Osteocyte (in vitro differentiated cells): Measurements from ENCODE around the gene ZFX. TPM values are rescaled to one million over a fixed set of nuclear protein-coding genes. Genes with fewer than 3 reads are reported as not detected.
A peak's percentile ranks its signal among the peaks of the same experiment; 100 is the strongest.

Source experiments
- DNase-seq: peaks from one replicate; pipeline ENCODE4 v3.0.0; 2021; ENCODE audit warnings: mixed read lengths; ENCODE audit not compliant: unreplicated experiment; ENCODE audit errors: extremely low spot score
- H3K27ac Mint-ChIP-seq: one replicate; pipeline ENCODE4 v1.8.0; 2021; ENCODE audit warnings: mild to moderate bottlenecking, mixed read lengths; ENCODE audit not compliant: unreplicated experiment
- H3K27me3 Mint-ChIP-seq: one replicate; pipeline ENCODE4 v1.8.0; 2021; ENCODE audit warnings: mixed read lengths; ENCODE audit not compliant: unreplicated experiment
- H3K36me3 Mint-ChIP-seq: one replicate; pipeline ENCODE4 v1.8.0; 2021; ENCODE audit warnings: mixed read lengths; ENCODE audit not compliant: unreplicated experiment
- H3K4me1 Mint-ChIP-seq: one replicate; pipeline ENCODE4 v1.8.0; 2021; ENCODE audit warnings: mixed read lengths; ENCODE audit not compliant: unreplicated experiment
- H3K4me3 Mint-ChIP-seq: one replicate; pipeline ENCODE4 v1.8.0; 2021; ENCODE audit warnings: mild to moderate bottlenecking, moderate library complexity, mixed read lengths; ENCODE audit not compliant: unreplicated experiment
- H3K9me3 Mint-ChIP-seq: one replicate; pipeline ENCODE4 v1.8.0; 2021; ENCODE audit warnings: mixed read lengths; ENCODE audit not compliant: unreplicated experiment
- total RNA-seq: library from RNA; stranded (reverse); gene quantifications from 2 replicates; pipeline ENCODE4 v1.2.1, GENCODE V29; 2021
- TF ChIP-seq, protein P1 (sequence below): fragments of 200-600 bp; sonication (generic); IDR thresholded peaks from 2 replicates; pipeline ENCODE4 v1.5.0; 2021; ENCODE audit warnings: antibody characterized with exemption, mild to moderate bottlenecking, moderate library complexity

The ZFX gene
- total RNA-seq, 1 donor from 2014 or later = 84.6 TPM

DNA sequence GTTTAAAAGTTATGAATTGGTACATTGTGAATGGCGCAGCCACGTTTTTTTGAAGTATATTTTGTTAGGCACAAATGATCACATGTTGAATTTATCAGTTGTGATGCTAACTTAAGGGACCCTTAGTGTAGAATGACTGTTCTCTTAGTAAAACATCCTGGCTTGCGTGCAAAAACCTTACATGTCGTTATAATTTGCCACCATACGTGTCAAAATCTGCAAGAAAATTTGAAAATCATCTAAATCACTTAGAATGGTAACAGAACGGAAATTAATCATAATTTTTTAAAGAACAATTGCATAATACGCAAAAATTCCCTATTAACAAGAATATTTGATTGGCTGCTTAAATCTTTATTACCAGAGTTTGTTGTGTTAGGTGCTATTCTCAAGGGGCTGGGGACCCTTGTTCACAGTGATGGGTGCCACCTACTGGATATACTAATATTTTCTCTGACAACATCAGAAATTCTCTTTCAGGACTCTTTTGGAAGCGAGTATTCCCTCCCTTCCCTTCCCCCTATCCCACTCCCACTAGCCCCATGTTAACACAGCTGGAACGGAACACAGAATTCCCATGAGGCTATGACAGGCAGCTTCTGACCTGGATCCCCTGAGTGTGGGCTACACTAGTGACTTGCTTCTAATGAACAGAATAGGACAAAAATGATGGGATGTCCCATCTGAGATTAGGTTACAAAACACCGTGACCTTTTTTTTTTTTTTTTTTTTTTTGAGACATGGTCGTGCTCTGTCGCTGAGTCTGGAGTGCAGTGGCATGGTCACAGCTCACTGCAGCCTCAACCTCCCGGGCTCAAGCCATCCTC, 92.5 kb downstream of the ZFX start:
- TF ChIP-seq, protein P1, sequence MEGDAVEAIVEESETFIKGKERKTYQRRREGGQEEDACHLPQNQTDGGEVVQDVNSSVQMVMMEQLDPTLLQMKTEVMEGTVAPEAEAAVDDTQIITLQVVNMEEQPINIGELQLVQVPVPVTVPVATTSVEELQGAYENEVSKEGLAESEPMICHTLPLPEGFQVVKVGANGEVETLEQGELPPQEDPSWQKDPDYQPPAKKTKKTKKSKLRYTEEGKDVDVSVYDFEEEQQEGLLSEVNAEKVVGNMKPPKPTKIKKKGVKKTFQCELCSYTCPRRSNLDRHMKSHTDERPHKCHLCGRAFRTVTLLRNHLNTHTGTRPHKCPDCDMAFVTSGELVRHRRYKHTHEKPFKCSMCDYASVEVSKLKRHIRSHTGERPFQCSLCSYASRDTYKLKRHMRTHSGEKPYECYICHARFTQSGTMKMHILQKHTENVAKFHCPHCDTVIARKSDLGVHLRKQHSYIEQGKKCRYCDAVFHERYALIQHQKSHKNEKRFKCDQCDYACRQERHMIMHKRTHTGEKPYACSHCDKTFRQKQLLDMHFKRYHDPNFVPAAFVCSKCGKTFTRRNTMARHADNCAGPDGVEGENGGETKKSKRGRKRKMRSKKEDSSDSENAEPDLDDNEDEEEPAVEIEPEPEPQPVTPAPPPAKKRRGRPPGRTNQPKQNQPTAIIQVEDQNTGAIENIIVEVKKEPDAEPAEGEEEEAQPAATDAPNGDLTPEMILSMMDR = peak; percentile 65
- peak; percentile 51 for DNase-seq
- Mint-ChIP-seq H3K9me3 (no peaks in the 10 kb centered on the region), H3K27ac (peak overlapping the region; percentile 88), H3K27me3 (no peaks in the 10 kb centered on the region), H3K4me1 (peaks cover 41% of the 10 kb centered on the region), H3K4me3 (no peak overlapping the region), H3K36me3 (no peaks in the 10 kb centered on the region)

GRCh38 chrX:24242649-24243175, 93.2 kb downstream of the ZFX start:
- Mint-ChIP-seq H3K27ac (peak overlapping the region; percentile 88), H3K9me3 (no peaks in the 10 kb centered on the region), H3K27me3 (no peaks in the 10 kb centered on the region), H3K4me3 (peak overlapping the region; percentile 48), H3K4me1 (peaks cover 41% of the 10 kb centered on the region), H3K36me3 (no peaks in the 10 kb centered on the region)
- TF ChIP-seq, protein P1 = no peak
- DNase-seq = peak; percentile 90

DNA sequence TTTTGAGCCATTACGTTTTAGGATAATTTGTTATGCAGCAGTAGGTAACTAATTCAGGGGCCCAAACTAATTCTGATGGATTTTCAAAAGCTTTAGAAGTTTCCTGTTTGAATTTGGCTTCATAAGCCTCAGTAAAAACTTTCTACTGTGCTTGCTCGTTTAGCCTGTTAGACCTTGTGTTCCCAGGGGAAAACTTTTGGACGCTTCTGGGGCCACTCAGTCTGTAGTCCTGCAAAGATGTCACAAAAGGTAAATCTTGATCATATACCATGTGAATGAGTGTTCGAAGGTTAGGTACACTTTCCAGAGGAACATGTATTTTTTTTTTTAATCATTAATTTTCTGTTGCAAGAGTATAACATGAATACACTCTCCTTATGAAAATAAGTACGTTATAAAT, 93.7 kb downstream of the ZFX start:
- no peaks in the 10 kb centered on the region for H3K27me3 Mint-ChIP-seq
- no peaks in the 10 kb centered on the region for H3K9me3 Mint-ChIP-seq
- no peak for DNase-seq
- peak overlapping the region; percentile 88 for H3K27ac Mint-ChIP-seq
- no peaks in the 10 kb centered on the region for H3K36me3 Mint-ChIP-seq
- H3K4me1 Mint-ChIP-seq = peaks cover 41% of the 10 kb centered on the region
- TF ChIP-seq, protein P1 = no peak
- peak overlapping the region; percentile 48 for H3K4me3 Mint-ChIP-seq

DNA sequence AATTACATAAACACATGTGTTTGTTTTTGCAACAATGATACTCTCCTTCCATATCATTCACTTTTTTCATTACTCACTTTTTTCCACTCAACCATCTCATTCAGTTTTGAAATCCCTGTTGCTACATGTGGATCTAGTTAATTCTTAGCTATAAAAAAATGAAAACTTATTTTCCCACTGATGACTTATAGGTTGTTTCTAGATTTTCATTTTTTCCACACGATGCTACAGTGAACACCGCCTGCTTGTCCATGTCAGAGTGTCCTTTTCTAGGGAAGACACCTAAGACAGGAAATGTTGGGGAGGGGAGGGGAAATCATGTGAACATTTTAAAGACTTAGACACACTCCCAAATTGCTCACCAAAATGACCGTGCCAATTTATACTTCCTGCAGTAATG, 94.2 kb downstream of the ZFX start:
- peak overlapping the region; percentile 88 for H3K27ac Mint-ChIP-seq
- no peaks in the 10 kb centered on the region for H3K9me3 Mint-ChIP-seq
- TF ChIP-seq, protein P1 = no peak
- peaks cover 41% of the 10 kb centered on the region for H3K4me1 Mint-ChIP-seq
- H3K36me3 Mint-ChIP-seq = no peaks in the 10 kb centered on the region
- no peak for DNase-seq
- peak overlapping the region; percentile 27 for H3K4me3 Mint-ChIP-seq
- H3K27me3 Mint-ChIP-seq = no peaks in the 10 kb centered on the region

DNA sequence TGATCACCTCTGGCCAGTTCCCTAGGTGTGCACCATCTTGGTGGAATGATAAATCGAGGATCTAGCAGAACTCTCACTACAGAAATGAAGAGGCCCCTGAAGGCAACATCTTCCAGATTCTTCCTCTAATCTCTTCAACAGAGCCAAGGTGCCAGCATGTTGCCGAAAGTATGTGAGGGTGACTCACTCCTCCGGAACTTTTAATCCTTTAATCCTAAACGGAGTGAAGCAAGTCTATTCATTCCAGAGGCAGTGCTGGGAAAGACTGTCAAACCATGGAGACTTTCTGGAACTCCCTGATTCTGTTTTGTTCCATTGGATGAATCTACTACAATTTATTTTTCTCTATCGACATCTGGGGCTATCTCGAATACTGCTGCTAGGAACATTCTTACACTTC, 95.7 kb downstream of the ZFX start:
- Mint-ChIP-seq H3K27ac (no peak overlapping the region), H3K36me3 (no peaks in the 10 kb centered on the region), H3K4me3 (no peak overlapping the region), H3K27me3 (no peaks in the 10 kb centered on the region), H3K9me3 (no peaks in the 10 kb centered on the region), H3K4me1 (peaks cover 41% of the 10 kb centered on the region)
- TF ChIP-seq, protein P1 = no peak
- DNase-seq = no peak
